ENCODE data around the gene SRRM1.
"Not testable (repeated sequence)": the region's sequence is repeated elsewhere in the genome, so short reads cannot be mapped to it uniquely, and the experiment has no call there.

Gene SRRM1

DNA sequence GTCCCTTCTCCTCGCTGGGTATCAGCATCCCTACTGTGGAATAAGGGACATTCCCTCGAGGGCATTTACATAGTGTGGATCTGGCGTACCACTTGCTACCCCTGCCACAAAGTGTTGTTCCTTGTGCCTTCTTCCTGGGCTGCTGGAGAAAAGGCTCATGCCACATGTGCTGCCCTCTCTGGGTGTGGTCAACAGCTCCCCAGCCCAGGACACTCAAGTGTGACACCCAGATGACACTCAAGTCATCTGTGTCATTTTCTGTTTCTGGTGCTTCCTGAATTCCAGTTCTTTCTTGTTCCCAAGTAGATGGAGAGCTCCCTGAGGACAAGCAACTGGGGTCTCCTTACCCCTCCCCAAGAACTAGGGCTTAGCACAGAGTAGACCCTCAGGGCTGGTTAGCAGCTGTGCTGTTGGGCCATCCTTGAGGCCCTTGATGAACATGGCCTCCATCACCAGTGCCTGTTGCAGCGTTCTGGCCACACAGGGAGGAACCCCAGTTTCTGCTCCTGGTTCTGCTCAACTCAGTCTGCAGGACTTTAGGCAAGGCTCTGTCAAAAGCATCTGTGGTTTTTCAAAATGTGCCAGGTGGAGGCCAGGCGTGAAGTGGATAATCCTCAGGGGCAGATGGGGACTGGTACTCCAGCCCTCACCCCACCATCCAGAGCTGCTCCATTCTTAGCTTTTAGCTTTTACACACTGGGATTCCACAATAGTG is 53.1 kb downstream of the SRRM1 start:
- DNase-seq: no peak

DNA sequence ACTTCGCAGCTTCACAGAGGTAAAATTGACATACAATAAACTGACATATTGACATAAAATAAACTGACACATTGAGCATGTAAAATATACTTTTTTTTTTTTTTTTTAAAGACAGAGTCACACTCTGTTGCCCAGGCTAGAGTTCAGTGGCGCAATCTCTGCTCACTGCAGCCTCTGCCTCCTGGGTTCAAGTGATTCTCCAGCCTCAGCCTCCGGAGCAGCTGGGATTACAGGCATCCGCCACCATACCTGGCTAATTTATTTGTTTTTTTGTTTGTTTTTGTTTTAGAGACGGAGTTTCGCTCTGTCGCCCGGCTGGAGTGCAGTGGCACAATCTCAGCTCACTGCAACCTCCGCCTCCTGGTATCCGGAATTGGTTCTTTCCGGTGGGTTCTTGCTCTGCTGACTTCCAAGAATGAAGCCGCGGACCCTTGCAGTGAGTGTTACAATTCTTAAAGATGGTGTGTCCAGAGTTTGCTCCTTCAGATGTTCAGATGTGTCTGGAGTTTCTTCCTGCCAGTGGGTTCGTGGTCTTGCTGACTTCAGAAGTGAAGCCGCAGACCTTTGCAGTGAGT is 53.7 kb downstream of the SRRM1 start:
- DNase-seq: no peak

GRCh38 chr1:24697453-24698001 is 54.4 kb downstream of the SRRM1 start:
- not testable (repeated sequence) for DNase-seq

GRCh38 chr1:24698326-24698725 is 55.2 kb downstream of the SRRM1 start:
- not testable (repeated sequence) for DNase-seq

GRCh38 chr1:24699628-24700027 is 56.5 kb downstream of the SRRM1 start:
- no peak for DNase-seq

DNA sequence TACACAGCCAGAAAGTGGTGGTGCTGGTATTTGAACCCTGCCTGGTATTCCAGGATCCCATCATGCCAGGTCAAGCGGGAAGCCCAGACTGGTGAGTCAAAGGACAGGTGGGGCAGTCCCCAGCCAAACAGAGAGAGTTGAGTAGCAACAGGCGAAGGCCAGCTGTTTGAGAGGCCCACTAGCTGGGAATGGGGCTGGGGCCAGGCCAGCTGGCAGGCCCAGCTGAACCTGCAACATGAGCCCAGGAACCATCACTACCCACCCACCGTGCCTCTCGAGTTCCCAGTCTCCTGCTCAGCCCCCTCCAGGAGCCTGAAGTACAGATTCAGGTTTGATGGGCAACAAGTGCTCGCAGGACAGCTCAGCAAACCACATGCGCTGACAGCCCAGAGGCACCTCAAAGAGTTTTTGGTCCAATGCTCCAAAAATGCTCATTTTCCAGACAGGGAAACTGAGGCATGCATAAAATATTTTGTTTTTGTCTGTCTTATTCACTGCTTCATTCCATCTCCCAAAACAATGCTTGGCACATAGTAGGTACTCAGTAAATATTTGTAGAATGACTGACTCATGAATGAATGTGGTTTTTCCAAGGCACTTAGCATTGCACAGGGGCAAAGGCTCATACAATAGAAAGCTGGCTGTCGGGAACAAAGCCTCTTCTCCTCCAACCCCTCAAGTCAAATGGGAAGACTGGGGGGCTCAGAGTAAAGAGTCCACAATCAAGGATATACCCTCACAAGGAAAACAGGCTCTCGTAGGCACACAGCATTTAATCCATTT is 59.6 kb downstream of the SRRM1 start:
- no peak for DNase-seq

DNA sequence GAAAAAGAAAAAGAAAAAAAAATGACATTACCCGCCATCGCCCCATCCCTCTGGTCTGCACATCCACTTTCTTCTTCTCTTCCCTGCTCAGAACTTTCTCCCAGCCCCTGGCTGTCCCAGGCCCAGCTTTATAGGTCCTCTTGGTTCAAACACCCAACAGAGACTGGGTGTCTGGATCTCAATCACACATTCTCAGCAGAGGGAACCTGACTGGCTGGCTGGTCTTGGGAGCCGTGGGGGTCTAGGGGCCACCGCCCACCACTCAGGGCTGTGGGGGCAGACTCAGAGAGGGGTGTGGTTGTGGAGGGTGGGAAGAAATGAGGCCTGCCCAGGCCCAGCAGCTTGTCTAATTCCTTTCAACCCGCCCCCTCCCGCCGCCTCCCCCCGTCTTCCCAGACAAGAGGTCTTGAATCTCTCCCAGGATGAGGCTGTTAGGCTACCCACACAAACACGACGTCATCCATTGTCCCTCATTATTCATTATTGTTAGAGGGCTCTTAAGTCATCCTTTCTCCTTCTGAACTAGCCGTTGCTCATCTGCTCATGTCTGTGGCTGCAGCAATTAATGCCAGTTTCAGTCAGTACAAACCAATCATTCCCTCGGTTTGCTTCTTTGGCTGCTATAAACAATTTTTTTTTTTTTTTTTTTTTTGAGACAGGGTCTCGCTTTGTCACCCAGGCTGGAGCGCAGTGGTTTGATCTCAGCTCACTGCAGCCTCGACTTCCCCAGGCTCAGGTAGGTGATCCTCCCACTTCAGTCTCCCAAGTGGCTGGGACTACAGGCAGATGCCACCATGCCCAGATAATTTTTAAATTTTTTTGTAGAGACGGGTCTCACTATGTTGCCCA is 61.5 kb downstream of the SRRM1 start:
- DNase-seq: peak; percentile 68

- DNase-seq: peak; percentile 97
These were observed 62.4 kb downstream of the SRRM1 start for GRCh38 chr1:24705260-24706073.

DNA sequence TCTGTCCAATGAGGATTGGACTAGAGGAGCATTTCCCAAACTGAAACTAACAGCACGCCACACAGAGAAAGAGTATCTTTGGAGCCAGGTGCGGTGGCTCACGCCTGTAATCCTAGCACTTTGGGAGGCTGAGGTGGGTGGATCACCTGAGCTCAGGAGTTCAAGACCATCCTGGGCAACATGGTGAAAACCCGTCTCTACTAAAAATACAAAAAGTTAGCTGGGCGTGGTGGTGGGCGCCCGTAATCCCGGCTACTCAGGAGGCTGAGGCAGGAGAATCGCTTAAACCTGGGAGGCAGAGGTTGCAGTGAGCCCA is 62.9 kb downstream of the SRRM1 start:
- not testable (repeated sequence) for DNase-seq

DNA sequence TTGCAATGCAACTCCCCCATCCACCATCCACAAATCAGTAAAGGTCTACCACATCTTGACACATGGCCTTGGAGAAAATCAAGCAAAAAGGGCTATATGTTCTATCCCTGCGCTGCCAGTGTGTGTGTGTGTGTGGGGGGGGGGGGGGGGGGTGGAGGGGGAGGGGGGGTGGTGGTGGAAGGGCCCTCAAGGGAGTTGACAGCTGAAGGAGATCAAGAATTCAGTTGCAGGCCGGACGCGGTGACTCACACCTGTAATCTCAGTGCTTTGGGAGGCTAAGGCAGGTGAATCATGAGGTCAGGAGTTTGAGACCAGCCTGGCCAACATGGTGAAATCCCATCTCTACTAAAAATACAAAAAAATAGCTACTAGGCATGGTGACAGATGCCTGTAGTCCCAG is 64.6 kb downstream of the SRRM1 start:
- DNase-seq: no peak

GRCh38 chr1:24708938-24709337 is 65.8 kb downstream of the SRRM1 start:
- DNase-seq: no peak

DNA sequence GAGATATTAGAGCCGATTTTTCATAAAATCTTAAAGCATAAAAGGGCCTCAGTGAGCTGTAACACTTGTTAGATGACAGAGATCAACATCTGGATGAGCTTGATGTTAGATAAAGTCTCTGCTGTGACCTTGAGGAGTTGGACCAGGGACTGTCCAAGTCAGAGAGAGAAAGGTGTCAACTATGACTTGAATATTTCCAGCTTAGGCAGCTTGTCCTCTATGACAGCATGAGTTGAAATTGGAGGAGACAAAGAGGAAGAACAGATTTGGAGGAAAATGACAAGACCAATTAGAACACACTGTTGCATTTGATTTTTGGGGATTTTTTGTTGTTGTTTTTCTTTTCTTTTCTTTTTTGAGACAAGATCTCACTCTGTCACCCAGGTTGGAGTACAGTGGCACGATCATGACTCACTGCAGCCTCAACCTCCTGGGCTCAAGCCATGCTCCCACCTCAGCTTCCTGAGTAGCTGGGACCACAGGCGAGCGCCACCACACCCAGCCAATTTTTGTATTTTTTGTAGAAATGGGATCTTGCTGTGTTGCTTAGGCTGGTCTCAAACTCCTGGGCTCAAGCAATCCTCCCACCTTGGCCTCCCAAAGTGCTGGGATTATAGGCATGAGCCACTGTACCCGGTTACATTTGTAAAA is 66.8 kb downstream of the SRRM1 start:
- DNase-seq: no peak

DNA sequence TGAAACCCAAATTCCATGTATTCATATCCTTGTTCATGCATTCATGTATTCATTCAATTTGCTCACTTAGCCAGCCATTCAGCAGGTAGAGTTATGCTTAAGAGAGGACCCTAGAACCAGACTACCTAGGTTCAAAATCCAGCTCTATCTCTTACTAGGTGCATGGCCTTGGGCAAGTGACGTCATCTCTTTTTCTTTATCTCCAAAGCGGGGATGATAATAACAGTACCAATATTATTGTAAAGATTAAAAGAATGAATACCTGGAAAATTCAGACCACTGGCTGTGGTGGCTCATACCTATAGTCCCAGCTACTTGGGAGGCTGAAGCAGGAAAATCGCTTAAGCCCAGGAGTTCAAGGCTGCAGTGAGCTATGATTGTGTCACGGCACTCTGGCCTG is 68.2 kb downstream of the SRRM1 start:
- no peak for DNase-seq

GRCh38 chr1:24713176-24713575 is 70.1 kb downstream of the SRRM1 start:
- no peak for DNase-seq

GRCh38 chr1:24713736-24714135 is 70.6 kb downstream of the SRRM1 start:
- DNase-seq: no peak

DNA sequence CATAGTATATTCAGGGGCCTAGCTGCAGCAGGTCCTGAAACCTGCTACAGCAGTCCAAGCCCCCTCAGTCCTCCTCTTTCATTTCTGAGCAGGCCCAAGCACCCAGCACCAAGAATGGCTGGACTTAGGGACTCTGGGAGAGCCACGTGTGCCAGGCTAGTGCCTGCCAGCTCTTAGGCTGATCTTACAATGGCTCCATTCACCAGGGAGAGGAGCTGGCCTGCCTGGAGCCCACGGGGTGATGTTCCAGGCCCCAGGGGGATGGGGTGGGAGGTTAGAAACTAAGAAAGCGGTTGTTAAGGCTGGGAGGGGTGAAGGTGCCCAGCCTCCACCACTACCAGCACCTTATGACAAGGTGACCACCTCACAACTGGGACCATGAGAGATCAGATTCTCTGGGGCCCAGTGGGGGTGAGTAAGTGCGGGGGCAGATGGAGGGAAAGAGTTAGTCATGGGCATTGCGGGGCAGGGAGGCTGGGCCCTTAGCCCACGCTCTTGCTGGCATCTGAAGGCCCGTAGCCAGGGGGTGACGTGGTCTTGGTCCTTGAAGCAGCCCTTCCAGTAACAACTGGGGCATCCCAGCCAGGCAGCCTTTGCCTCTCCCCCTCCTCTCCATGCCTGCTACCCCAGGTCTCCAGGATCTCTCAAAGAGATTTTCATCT is 71.9 kb downstream of the SRRM1 start:
- DNase-seq: no peak

- DNase-seq: no peak
These were observed 72.6 kb downstream of the SRRM1 start for GRCh38 chr1:24715658-24716057.

DNA sequence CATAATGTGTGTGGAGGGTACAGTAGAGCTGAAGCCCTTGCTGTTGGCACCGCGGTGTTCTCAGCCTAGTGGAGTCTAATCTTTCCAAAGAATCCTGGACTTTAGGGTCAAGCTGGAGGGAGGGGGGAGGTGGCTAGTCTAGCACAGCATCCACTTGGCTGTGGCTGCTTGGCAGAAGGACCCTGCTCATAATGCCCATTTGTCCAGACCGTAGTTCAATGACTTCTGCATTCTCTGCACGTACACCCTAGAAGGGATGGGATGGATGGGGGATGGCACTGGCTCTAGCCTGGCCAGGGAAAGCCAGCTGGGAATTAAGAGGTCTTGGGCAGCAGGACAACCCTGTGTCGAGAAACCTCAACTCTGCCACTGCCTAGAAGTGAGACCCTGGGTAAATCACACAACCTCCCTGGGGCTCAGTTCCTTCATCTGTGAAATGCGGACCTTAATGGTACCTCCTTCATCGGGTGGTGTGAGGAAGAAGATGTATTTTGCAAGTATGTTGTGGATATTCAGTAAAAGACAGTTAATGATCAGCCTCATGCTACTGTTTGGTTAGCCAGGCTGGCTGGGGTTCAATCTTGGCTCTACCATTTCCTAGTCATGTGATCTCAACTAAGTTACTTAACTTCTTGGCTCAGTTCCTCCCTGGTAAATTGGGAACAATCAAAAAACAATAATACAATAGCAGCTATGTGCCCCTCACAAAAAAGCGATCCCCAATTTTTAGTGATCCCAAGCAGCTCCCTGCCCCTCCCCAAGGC is 75.0 kb downstream of the SRRM1 start:
- DNase-seq: no peak

- no peak for DNase-seq
These were observed 77.0 kb downstream of the SRRM1 start for GRCh38 chr1:24720152-24720551.

- no peak for DNase-seq
These were observed 78.4 kb downstream of the SRRM1 start for GRCh38 chr1:24721533-24721932.
